HG03442 (cell line): Measurements from ENCODE around the gene C19orf44.
"Not testable (repeated sequence)": the region's sequence is repeated elsewhere in the genome, so short reads cannot be mapped to it uniquely, and the experiment has no call there.

Experiments used
- ATAC-seq: cut with Tn5 transposase; IDR thresholded peaks from one replicate; pipeline ENCODE4 v1.9.1; 2021; ENCODE audit warnings: mild to moderate bottlenecking, moderate library complexity; ENCODE audit not compliant: unreplicated experiment

Gene C19orf44

DNA sequence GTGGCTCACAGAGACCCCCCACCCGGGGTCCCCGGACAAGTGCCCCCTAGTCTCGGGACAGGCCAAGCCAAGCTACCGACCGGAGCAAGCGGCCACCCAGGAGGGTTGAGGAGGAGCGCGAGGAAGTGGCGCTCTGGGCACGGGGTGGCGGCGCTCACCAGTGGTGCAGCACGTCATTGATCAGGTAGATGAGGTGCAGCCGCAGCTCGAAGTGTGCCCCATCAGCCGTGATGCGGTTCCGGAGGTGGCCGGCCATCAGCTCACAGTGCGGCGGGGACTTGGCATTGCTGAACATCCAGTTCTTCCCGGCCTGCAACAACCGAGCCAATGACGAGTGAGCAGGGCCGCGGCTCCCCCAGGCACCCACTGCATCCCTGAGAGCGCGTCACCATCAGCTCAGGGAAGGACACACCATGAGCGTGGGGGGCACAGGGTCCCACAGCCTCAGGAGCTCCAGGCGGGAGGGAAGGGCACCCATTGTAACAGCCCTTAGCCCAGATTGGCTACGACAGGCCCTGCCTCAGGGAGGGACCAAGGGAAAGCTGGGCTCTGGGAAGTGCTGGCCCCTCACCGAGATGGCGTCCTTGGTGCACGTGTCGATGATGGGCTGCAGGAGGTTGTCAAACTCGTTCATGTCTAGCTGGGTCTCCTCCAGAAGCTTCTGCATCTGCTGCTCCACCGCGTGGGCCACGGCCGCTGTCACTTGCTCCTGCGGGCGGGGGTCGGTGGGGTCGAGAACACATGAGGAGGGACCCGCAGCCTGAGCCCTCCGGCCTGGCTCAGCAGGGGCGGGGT, 36.4 kb downstream of the C19orf44 start:
- no peak for ATAC-seq

DNA sequence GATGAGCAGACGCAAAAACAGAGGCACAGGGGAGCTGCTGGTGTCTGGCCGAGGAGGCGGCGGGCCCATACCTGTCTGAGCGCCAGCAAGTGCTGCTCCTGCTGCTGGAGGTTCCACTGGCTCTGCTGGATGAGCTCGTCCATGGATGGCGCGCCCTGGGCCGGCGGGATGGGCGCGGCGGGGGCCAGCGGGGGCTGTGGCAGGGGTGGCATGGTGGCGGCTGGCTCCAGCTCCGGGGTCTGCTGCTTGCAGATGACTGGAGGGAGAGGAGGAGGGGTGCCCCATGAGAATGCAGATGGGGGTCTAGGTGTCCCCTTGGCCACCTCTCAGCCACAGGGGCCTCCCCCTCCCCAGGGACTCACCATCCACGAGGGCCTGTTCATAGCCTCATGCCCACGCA, 39.2 kb downstream of the C19orf44 start:
- ATAC-seq = no peak

DNA sequence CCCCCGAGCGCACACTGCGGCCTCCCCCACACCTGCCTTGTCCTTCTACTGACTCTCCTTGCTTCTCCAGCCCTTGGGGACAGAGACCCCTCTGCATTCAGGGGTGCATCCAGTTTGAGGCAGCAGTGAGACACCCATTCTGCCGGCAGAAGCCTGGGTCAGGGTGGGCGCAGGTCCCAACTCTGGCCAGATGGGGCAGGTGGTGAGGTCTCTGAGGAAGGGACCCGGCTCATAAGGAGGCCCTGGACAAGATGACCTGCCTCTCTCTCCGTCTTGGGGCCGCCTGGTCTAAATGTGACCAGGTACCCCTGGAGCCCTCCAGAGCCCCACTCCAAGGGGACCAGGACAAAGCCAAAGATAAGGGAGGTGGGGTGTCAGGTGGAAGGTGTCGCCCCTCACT, 39.9 kb downstream of the C19orf44 start:
- ATAC-seq = no peak

DNA sequence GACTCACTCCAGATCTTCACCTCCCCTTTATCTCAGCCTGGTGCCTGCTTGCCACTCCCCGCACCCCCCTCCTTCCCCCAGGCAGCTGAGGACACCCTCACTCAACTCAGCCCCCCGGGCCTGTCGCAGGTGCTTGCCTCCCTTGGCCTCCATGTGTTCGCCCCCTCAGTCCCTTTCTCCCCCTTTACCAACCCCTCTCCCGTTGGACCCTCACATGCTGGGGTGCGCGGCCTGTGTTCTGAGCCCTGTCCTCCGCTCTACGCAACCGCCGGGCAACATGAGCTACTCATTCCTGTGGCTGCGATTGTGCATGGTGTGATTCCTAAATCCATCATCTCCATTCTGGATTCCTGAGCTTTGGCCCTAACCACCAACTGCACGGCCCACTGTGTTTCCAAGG, 40.9 kb downstream of the C19orf44 start:
- ATAC-seq = no peak

DNA sequence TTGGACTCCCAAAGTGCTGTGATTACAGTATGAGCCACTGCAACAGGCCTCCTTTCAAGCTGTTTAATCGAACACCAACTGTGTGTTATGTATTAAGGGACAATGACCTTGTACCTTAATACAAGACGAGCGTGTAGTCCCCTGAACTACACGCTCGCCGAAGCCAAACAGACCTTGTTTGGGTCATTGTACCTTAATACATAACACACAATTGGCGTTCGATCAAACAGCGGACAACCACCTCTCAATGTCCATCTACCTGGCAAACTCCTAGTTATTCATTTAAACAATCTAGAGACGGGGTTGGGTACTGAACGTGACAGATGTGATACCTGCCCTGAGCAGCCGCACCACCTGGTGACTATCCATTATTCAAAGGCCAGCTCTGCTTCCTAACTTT, 44.8 kb downstream of the C19orf44 start:
- ATAC-seq = no peak

DNA sequence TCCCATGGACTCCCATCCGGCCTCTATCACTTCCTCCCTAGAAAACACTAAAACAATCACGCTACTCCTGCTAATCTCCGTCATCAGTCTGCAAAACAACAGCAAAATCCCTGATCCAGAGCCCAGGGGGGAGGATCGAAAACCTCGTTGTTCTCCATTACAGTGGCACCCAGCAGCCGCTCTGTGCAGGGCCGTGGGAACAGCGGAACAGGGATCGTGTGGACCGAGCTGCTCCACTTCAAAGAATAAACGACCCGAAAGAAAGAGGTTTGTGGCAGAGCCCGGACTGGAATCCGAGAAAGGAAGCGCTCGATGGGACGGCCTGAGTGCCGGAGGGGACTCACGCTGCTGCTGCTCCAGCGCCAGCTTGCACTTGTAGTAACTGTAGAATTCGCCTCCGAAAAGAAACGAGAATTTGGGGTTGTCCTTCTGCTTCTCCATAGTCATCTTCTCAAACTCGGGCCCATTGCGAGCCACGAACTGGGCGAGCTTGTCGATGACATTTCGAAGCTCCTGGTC, 45.4 kb downstream of the C19orf44 start:
- peak; percentile 5 for ATAC-seq

DNA sequence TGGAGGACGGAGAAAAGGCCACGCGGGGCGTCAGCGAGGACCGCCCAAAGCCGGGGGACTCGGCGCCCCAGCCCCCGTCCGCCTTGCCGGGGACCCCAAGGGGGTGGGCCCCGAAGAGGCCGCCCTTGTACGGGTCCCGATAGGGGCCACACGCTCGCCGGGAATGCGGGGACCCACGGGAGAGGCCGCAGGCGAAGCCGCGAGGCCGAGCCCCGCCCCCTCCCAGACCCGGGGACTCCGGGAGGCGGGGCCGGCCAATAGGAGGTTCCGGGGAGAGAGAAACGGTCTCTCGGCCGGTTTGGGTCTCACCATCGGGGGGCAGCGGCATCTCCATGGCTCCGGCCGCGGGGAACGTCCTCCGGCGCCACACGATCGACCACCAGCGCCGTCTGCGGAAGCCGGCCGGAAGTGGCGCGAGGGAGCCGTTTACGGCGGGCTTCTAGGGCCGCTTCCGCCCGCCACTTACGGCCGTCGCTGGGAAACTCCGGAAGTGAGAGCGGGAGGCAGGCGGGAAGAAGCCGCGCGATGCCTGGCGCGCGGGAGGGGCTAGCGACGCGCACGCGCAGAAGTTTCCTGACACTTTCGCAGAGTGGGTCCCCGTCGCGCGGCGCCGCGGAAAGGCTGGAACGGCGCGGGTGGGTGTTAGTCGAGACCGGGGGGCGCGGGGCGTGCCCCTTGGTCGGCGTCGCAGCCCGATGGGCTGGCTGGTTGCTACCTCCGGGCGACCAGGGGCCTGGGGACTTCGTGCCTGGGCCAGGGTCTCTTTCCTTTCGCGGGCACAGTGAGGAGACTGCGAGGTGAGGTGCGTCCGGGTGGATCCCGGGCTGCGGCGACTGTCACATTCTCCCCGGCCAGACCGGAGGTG, 46.1 kb downstream of the C19orf44 start, which contains the start of gene CHERP:
Gene CHERP (minus strand): TSS at position 393 of the 865 bp plus-strand sequence. CDS start 59 bp downstream, at position 334.
- ATAC-seq = peak; percentile 74

DNA sequence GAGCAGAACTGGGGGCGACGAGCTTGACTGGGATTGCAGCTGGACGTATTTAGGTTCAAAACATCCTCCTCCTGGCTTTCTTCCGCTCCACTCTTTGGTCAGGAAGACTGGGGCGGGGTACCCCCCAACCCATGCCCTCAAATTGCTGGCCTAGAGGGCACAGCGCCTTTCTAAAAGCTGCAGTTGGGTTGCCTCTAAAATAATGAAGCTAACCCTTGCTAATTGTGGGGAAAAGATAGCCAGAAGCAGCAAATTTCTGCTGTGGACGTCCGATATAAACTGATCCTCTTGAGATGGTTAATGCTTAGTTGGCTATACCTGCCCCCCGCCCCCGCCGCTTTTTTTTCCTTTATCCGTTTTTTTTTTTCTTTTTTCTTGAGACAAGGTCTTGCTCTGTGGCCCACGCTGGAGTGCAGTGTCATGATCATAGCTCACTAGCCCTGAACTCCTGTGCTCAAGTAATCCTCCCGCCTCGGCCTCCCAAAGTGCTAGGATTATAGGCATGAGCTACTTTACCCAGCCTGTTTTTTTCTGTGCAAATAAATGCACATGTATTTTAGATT, 46.8 kb downstream of the C19orf44 start:
- ATAC-seq = no peak

DNA sequence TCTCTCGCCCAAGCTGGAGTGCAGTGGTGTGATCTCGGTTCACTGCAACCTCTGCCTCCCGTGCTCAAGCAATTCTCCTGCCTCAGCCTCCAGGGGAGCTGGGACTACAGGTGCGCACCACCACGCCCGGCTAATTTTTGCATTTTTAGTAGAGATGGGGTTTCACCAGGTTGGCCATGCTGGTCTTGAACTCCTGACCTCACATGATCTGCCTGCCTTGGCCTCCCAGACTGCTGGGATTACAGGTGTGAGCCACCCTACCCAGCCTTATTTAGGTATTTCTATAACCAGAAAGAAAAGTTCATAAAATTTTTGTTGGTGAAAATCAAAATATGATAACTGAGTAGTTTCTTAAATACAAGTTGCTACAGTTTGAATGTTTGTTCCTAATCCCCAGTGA, 47.5 kb downstream of the C19orf44 start:
- not testable (repeated sequence) for ATAC-seq

DNA sequence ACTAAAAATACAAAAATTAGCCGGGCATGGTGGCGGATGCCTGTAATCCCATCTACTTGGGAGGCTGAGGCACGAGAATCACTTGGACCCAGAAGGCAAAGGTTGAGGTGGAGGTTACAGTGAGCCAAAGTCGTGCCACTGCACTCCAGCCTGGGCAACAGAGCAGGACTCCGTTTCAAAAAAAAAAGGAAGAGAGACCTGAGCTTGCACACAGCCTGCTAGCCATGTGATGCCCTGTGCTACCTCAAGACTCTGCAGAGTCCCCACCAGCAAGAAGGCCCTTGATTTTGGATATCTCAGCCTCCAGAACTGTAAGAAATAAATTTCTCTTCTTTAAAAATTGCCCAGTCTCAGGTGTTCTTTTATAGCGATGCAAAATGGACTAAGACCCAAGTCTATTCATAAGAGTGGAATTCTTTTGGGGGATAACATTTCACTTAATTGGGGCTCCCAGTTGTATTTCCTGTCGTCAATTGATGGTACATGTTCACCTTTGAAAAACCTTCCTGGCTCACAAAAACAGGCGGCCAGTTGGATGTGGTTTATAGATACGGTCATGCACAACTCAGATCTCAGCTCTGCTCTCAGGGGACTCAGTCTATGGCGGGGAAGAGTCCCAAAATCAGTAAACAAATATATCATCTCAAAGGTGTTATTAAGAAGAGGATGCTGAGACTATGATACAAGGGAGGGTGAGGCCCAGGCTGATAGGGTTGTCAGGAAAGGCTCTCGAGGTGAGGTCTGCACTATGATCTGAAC, 48.5 kb downstream of the C19orf44 start:
- no peak for ATAC-seq

DNA sequence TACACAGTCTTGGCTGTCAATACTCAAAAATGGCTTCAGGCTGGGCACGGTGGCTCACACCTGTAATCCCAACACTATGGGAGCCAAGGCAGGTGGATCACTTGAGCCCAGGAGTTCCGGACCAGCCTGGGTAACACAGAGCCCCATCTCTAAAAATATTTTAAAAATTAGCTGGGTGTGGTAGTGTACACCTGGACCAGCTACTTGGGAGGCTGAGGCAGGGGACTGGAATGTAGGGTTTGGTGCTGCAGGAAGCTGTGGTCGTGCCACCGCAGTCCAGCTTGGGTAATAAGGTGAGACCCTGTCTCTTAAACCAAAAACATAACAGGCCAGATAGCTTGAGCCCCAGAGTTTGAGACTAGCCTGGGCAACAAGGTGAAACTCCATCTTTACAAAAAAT, 52.8 kb downstream of the C19orf44 start:
- no peak for ATAC-seq

DNA sequence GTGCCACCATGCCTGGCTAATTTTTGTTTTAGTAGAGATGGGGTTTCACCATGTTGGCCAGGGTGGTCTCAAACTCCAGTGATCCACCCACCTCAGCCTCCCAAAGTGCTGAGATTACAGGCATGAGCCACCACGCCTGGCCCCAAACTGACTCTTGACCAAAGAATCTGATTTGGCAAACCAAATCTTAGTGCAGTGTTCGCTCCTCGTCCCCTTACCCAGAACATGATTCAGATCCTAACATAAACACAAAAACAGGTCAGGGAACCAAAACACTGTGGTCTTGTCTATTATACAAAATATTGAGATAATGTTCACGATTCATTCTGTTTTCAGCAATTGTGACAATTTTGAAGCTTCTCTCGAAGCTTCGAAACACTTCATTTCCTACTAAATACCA, 55.7 kb downstream of the C19orf44 start:
- not testable (repeated sequence) for ATAC-seq

DNA sequence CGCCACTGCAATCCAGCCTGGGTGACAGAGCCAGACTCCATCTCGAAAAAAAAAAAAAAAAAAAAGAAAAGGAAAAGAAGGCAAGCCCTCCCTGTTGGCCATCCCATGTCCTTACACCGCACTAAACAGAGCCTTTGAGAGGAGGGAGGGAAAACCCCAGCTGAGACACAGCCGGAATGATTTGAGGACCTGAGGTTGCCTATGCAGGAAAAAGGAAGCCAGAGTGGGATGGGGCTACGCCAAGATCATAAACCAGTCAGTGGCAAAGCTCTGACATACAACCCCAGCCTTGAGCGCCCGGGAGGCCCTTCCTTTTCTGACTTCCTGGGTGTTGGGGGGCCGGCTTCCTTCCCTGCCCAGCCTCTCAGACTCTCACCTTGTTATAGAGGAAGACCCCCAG, 58.6 kb downstream of the C19orf44 start:
- ATAC-seq = no peak

DNA sequence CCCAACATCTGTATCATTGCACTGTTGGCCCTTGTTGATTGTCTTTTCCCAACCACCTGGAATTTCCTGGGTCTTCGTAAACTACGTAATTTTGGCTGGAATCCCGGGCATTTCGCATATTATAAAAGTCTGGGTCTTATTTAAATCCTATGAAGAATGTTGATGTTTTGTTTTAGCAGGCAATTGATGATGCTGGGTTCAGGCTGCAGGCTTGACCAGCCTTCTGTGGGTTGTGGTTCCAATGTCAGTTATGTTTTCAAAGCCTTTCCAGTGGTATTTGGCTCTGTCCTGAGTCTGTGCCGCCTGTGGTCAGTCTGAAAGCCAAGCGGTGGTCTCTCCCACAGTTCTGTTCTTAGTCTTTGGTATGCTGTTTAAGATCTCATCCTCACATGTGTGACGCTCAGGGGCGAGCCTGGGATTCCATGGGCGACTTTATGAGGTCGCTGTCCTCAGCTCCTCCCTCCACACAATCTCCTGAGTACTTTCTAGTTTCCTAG, 63.6 kb downstream of the C19orf44 start:
- no peak for ATAC-seq

DNA sequence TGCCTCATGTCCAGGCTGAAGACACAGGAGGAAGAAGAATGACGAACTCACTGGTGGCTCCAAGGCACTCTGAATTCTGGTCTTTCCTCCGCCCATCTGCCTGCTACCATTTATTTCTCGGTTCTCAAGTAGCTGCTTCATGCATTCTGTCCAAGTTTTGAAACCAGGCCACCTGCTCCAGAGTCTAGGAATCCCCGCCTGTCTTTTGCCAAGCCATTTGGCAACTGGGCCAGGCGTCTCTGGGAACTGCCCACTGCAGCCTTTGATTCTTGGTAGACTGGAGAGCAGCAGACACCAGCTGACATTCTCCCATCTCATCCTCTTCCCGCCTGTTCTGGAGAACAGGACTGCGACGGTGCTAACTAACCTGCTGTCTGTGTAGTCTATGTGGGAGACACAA, 65.2 kb downstream of the C19orf44 start:
- no peak for ATAC-seq

DNA sequence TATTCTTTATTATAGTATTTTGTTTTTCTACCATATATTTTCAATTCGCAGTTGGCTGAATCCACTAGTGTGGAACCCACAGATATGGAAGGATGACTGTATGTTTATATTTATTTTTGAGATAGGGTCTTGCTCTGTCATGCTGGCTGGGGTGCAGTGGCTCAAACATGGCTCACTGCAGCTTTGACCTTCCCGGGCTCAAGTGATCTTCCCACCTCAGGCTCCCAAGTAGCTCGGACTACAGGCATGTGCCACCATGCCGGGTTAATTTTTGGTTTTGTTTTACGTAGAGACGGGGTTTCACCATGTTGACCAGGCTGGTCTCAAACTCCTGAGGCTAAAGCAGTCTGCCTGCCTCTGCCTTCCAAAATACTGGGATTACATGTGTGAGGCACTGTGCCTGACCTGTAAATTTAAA, 66.4 kb downstream of the C19orf44 start:
- ATAC-seq = no peak

DNA sequence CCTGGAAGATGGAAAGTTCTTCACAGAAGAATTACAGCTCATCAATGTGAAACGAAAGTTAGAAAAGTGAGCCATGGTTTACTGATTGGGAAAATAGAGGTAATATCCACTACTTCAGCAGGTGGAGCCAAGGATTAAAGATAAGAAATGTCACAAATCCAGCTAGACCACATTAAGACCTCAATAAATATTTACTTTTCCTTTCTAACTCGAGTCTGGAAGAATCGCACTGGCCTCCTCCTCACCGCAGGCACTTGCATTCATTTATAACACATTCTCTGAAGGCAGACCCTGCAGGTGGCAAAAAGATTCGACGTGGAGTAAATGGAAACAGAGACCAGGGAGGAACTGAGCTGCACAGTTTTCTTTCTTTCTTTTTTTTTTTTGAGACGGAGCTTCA, 68.6 kb downstream of the C19orf44 start:
- no peak for ATAC-seq

DNA sequence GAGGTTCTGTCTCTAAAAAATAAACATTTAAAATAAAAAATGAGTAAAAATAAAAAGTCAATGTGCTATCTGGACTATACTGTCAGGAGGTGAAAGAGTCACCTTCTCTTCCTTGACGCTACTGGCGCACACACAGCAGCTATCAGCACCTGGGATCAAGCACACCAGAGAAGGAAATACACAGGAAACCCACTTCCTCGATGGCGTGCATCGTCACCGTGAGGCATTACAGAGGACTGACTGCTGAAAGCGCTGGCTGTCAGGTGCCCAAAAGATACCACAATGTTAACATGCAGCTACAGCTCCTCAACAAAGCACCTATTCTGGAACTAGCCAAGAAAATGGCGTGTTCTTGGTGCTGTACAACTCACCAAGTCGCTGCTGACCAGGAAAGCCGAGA, 70.0 kb downstream of the C19orf44 start:
- no peak for ATAC-seq

DNA sequence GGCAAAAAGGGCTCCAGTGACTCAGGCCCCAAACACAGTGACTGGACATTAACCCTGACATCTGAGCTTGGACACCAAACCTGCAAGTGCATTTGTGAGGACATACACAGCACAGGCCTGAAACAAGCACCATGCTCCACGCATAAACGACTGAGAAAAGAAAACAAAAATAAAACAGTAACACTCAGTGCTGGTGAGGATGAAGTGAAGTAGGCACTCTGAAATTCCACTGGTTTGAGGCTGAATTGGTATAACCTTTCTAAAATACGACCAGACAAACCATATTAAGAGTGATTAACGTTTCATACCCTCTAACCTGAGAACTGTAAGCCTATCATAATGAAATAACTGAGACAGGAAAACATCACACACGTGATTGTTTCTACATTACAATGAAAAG, 70.5 kb downstream of the C19orf44 start:
- ATAC-seq = no peak

DNA sequence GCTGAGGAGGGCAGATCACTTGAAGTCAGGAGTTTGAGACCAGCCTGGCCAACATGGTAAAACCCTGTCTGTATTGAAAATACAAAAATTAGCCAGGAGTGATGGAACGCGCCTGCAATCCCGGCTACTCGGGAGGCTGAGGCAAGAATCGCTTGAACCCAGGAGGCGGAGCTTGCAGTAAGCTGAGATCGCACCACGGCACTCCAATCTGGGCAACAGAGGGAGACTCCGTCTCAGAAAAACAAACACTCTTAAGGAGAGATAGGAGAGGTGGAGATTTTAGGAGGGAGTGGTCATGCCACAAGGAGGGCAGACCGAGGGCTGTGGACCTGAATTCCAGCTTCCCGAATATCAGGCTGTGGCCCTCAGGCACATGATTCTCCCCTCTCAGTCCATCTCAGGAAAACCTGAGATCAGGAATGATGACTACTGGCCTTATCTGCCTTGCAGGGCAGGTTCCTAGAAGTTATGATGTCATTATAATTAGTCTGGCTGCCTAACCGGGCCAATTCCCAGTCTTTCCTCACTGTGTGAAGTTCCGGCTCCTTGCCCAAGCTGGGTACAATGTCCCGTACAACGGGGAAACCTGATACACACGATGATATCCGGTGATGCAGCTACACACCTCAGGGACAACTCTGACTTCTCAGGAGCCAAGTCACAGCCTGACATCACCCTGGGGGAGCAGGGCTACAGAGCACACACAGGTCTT, 73.6 kb downstream of the C19orf44 start:
- no peak for ATAC-seq
